Iris pigment epithelial cell (primary cell): ENCODE results near the gene COG7.

Experiments used
- DNase-seq: peaks from one replicate; pipeline ENCODE4 v3.0.0-alpha.2; 2011; ENCODE audit warnings: low read depth

COG7 gene

GRCh38 chr16:23359092-23359760, 93.8 kb downstream of the COG7 start:
- DNase-seq = no peak

GRCh38 chr16:23357761-23358290, 95.2 kb downstream of the COG7 start:
- no peak for DNase-seq

GRCh38 chr16:23356941-23357340, 96.0 kb downstream of the COG7 start:
- no peak for DNase-seq

- DNase-seq = no peak
These were observed 97.8 kb downstream of the COG7 start for GRCh38 chr16:23355106-23355670.

- no peak for DNase-seq
These were observed 98.7 kb downstream of the COG7 start for GRCh38 chr16:23354246-23354645.

DNA sequence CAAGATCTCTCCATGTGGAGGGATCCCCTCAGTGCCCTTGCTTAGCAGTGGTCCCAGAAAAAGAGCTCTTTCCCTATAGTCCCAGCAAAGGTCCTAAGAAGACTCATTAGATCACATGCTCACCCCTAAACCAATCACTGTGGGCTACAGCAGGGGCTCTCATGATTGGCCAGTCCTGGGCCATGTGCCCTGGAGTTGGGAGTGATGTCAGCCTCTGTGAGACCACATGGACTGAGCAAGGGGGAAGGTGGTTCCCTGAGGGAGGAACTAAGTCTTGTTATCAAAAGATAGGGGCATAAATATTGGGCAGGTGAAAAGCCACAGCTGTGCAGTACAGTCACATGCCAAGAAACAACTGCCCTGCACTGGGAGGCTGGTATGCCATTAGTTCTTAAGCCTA, 99.5 kb downstream of the COG7 start:
- DNase-seq = no peak

- DNase-seq = no peak
These were observed 101.6 kb downstream of the COG7 start for GRCh38 chr16:23351360-23351759.

DNA sequence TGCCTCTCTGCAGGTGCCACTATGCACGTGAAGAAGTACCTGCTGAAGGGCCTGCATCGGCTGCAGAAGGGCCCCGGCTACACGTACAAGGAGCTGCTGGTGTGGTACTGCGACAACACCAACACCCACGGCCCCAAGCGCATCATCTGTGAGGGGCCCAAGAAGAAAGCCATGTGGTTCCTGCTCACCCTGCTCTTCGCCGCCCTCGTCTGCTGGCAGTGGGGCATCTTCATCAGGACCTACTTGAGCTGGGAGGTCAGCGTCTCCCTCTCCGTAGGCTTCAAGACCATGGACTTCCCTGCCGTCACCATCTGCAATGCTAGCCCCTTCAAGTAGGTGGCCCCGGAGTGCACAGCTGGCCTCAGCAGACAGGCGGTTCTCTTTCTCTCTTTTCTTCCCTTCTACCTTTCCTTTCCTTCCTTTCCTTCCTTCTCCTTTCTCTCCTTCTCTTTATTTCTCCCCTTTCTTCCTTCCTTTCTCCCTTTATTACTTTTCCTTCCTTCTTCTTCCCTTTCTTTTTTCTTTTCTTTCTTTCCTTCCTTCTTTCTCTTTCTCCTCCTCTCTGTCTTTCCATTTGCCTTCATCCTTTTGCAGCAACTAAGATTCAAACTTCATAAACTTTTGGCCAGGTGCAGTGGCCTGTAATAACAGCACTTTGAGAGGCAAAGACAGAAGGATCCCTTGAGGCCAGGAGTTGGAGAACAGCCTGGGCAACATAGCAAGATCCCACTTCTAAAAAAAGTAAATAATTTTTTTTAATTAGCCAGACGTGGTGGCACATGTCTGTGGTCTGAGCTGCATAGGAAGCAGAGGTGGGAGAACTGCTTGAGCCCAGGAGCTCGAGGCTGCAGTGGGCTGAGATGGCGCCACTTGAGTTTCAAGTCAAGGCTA, 104.2 kb downstream of the COG7 start:
- DNase-seq = no peak

DNA sequence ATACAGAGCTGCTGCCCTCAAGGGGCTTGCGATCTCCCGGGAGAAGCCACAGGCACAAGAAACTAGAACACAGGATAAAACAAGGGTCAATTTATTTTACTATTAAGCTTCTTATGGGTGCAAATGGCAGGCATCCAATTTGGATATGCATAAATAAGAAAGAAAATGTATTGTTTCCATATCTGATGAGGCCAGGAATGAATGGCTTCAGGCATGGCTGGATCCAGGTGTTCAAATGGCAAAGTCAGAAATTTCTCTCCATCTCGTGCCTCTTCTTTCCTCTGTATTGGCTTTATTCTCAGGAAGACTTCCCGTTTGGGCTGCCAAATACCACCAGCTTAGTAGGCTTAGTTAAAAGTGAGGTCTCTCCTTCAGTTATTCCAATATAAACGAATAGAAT, 107.8 kb downstream of the COG7 start:
- DNase-seq = no peak

- no peak for DNase-seq
These were observed 109.1 kb downstream of the COG7 start for GRCh38 chr16:23343643-23344612.

DNA sequence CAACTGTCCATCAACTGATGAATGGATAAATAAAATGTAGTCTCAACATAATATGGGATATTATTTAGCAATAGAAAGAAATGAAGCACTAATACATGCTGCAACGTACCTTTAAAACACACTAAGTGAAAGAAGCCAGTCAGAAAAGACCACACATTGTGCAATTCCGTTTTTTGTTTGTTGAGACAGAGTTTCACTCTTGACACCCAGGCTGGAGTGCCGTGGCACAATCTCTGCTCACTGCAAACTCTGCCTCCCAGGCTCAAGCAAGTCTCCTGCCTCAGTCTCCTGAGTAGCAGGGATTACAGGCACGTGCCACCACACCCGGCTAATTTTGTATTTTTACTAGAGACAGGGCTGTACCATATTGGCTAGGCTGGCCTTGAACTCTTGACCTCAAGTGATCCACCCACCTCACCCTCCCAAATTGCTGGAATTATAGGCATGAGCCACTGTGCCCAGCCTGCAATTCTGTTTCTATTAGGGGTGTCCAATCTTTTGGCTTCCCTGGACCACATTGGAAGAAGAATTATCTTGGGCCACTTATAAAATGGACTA, 110.8 kb downstream of the COG7 start:
- no peak for DNase-seq

- DNase-seq = no peak
These were observed 113.2 kb downstream of the COG7 start for GRCh38 chr16:23339787-23340186.
